IPS-NIHi11 (cell line): ENCODE results near the gene KCTD18.

Experiments used
- DNase-seq: peaks from one replicate; pipeline ENCODE4 v3.0.0; 2012; ENCODE audit warnings: mixed read lengths, low spot score

The KCTD18 gene

DNA sequence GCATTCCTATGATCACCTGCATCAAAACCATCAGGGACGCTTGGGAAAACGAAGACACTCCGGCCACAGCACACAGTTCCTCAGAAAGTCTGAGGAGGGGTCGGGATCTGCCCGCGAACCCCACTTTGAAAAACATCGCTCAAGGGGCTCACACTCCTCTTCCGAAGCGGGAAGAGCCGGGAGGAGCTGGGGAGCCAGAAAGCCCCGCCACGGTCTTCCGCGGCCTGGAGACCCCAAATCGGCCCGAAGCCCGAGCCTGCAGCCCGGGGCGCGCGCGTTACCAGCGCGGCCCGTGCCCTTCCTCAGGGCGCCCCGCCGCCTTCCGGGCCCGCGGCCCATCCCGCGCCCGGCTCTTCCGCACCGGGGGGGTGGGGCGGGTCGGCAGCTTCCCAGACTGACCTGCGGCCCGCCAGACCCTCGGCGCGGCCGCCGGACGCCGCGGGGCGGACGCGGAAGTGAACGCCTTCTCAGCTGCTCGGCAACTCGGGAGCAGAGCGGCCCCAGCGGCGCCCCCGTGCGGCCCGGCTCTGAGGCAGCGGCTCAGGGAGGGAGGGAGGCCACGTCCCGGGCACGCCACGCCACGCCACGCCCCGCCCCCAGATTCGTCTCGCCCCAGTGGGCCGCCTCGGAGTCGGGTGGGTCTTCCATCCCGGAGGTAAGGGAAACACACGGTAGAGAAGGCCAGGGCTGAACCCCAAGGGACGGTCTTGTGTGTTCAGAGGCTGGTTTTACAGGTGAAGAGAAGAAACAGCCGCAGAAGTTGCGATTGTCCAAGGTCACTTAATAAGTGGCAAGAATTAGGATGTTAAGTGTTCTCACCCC lies at the start of gene KCTD18:
TSS of gene KCTD18 (minus strand) at position 457 of the 822 bp plus-strand sequence. CDS start 3,052 bp downstream, outside the sequence.
- peak; percentile 98 for DNase-seq

DNA sequence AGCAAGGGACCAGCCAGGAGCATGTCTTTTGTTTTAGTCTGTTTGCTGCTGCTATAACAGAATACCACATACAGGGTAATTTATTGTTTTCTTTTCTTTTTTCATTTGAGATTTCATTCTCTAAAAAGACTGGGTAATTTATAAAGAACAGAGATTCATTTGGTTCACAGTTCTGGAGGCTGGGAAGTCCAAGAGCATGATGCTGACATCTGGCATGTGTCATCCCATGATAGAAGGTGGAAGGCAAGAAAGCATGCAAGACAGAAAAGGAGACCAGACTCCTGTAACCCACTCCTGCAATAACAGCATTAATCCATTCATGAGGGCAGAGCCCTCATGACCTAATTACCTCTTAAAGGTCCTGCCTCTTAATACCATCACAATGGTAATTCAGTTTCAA lies 30.9 kb upstream of the KCTD18 start:
- DNase-seq = no peak

DNA sequence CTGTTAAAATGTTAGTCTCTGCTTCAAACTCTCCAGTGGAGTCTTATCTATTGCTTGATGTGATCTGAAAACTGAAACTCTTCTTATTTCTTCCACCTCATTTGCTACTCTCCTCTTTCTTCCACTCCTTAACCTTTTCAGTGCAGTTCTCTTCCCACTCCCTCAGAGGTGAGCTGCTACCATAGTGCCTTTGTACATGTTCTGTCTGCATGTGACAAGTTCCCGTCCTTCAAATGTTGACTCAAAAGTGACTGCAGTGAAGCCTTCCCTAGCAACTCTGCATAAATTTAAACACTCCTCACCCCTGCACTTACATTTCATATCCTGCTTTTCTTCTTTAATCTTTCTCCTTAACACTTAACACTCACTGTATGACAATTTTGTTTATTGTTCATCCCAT lies 28.3 kb upstream of the KCTD18 start:
- DNase-seq = no peak

- DNase-seq = no peak
Observed at GRCh38 chr2:200534572-200534971, 24.7 kb upstream of the KCTD18 start.

DNA sequence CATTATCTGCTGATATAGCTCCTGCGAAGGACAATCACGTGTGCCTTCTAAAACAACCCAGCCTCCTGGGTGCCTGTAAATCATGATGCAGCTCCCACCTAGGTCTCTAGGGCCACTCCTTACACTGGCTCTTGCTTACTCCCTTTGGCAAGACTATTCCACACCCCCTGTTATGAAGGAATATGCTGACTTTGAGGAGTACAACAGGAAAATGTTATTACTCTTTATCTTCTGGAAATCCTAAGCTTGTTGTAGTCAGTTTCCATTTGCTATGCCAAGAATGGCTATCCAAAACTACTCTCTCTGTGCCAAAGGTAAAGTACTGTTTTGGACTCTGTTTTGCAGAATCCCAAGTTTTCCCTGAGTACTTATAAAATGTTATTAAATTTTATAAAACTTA lies 23.9 kb upstream of the KCTD18 start:
- DNase-seq = no peak

DNA sequence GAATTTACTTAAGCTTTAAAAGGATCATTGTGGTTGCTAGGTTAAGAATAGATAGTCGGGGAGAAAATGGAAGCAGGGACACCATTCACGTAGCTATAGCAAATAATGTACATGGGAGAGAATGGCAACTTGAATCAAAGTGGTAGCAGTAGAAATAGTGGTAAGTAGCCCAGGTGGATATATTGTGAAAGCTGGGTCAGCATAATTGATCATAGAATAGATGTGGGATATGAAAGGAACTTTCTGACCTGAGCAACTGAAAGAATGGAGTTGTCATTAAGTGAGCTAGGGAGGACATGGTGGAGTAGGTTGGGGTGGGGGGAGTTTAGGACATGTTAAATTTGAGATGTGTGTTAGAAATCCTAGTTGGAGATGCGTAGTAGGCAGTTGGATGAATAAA lies 18.4 kb upstream of the KCTD18 start:
- no peak for DNase-seq

DNA sequence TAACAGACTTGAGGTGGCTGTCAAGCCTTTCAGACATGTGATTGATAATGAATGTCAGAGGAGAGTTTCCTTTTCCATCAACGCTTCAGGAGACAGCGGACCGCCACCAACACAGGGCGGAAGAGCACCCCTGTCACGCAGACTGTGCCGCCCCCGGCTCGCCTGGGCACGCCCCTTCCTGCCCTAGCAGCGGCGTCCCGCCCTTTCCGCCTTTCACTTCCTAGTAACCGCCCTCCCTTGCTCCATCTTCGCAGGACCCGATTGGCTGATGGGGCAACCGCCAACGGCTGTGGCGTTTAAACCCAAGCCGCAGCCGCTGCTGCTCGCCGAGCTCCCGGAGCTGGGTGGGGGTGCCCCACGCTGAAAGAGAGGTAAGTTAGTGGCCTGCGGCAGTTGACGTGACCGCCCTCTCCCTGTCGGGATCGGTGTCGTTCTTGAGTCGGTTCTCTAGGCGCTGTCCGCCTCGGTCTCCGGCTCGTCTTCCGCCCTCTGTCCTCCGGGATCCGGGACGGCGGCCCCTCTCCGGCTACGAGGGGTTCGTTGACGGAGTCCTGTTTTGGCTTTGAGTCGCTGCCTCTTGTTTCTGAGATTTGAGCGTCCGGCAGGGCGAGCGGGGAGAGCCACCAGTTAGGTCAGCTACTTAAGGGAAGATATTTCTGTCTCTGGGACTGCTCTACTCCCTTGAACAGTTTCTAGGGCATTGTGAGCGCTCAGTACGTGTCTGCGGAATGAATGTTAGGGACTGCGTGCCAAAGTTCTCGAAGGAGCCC lies 16.2 kb upstream of the KCTD18 start, which contains the start of gene SGO2:
TSS of gene SGO2 (plus strand) at position 326 of the 770 bp plus-strand sequence. CDS start 6,769 bp downstream, outside the sequence.
- peak; percentile 98 for DNase-seq

- DNase-seq = no peak
Observed at GRCh38 chr2:200525551-200525881, 15.6 kb upstream of the KCTD18 start.

DNA sequence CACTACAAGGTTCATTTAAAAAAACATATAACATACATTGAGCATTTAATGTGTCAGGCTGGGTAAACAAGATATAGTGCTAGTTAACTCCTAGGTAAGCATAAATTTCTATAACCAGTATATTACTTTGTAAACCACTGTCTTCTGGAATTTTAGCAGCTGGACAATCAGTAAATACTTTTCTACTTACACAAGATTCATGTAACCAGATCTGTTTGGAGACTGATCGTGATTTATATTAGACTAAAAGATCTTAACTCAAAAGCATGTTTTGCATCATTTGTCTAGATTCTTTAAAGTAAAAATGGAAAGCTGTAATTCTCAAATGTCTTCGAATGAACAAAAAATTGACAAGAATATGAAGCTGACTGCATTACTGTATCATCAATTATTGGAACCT lies 15.2 kb upstream of the KCTD18 start:
- no peak for DNase-seq

DNA sequence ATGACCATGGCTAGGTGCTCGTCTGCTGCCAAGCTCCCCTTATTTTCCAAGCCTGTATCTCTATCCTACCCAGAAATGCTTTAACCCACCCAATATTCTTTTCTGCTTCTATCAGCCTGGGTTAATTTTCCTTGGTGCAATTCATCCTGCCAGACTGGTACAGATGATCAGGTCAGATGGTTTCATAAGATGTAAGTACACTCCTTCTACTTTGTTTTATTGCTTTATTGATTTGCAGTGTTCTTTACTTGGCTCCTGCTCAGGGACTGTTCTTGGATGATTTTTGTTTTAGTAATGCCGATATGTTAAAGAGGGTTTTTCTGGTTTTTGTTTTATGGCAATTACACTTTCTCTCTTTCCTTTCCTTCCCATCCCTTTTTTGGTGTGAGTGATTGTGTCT lies 13.7 kb upstream of the KCTD18 start:
- no peak for DNase-seq

DNA sequence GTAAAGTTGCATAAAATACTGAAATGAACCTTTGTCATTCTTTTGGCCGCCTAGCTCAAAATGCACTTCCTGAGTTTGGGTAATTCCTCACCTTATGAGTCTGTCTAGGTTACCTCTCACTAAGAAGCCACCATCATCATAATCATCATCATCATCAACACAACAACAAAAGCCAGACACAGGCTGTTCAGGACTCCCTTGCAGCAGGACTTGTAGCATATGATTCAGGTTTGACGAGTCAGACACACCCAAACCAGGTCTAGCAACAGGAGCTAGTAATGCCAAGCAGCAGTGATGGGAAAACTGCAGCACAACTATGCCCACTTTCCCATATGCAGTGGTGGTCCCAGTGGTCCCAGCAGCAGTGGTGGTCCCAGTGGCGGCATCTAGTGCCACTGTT lies 13.3 kb upstream of the KCTD18 start:
- no peak for DNase-seq

DNA sequence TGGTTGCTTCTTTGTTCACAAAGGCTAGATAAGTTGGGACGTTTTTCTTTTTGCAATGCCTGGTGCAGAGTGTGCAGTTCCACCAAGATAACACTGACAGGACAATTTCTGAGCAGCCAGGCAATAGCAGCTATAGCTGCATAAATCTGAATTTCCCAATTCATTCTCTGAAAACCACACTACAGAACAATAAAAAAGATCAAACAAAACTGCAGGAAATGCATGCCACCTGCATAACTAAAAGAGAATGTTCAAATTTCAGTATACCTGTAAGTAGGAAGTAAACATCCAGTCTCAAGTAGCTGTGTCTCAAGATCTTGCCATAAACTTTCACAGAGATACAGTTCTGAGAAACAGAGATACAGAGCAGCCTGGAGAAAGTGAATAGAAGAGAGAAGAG lies 5.3 kb upstream of the KCTD18 start:
- no peak for DNase-seq

DNA sequence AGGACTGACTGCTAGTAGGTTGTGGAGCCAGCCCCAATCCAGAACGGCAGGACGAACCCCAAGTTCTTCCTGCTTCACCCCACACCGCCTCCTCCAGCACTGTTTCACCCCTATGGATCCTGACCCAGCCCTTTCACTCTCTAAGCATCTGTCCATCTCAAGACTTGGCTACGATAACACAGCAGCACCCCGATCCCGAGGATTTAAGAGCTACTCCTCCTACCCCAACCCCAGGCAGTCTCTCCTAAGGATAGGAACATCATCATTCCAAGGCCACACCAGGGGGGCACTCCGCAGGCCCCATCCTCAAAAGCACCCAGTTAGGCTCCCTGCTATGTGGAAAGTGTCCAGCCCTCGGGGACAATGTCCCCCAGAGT lies 645 bp downstream of the KCTD18 start:
- peak; percentile 26 for DNase-seq

GRCh38 chr2:200507179-200507578 lies 2.7 kb downstream of the KCTD18 start:
- no peak for DNase-seq

GRCh38 chr2:200506679-200507078 lies 3.2 kb downstream of the KCTD18 start:
- DNase-seq = no peak

- no peak for DNase-seq
Observed at GRCh38 chr2:200502196-200502595, 7.7 kb downstream of the KCTD18 start.

DNA sequence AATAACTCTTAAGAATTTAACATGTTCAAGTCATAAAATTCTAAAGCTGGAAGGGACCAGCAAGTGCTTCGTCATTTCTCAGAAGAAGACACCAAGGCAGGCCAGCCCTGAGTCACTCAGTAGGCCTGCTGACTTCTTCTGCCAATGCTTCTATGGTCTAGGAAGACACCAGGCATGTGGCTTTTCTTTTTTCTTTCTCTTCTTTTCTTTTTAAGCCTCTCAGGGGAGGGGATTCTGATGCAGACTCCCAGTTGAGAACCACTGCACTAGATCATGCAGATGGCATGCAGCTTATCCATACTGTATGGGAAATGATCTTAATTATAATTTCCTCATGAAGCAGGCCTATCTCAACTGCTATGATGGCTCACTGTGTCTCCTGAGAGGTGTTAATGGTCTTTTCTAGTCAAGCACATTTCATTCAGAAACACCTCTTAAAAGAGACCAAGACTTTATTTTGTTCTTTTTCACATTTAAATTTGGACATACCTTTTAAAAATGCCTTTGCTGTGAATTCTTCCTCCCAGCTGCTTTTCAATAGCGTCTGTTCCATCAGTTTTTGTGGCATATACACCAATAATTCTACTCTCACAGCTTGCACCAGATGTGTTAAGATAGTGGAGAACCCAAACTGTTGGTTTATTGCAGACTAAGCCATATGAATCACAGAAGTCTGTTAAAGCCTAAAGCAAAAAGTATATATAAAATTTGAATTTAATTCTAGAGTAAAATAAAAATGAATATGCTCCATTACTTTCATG lies 11.3 kb downstream of the KCTD18 start:
- no peak for DNase-seq

DNA sequence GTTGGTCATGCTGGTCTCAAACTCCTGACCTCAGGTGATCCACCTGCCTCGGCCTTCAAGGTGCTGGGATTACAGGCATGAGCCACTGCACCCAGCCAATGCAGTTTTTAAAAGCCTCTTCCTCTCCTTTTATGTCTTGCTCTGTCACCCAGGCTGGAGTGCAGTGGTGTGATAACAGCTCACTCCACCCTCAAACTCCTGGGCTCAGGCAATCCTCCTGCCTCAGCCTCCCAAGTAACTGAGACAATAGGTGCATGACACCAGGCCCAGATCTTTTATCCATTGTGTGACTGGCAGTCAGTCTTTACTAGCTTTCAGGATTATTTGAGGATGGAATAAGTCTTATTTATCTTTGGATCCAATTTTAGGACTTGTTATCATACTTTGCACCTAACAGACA lies 13.2 kb downstream of the KCTD18 start:
- DNase-seq = no peak

GRCh38 chr2:200494048-200494447 lies 15.8 kb downstream of the KCTD18 start:
- DNase-seq = no peak

- no peak for DNase-seq
Observed at GRCh38 chr2:200492656-200493055, 17.2 kb downstream of the KCTD18 start.

DNA sequence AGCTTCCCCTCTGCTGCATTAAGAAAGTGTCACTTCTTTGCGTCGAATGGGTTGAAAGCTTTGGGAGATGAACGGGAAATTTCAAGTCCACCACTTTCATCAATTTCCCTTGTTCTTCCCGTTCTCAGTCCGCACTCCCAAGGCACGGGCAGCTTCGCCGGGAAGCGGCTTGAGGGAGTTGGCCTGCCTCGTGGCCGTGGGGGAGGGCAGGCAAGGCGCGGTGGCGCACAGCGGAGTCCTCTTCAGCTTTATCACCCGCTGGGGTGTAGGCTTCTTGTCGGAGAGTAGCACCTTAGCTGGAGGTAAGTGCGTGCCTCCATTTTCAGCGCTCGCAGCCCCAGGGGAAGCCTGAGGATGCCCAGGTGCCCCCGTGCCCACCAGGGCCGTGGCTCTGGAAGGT lies 19.9 kb downstream of the KCTD18 start:
- DNase-seq = no peak

GRCh38 chr2:200488169-200488568 lies 21.7 kb downstream of the KCTD18 start:
- DNase-seq = no peak

DNA sequence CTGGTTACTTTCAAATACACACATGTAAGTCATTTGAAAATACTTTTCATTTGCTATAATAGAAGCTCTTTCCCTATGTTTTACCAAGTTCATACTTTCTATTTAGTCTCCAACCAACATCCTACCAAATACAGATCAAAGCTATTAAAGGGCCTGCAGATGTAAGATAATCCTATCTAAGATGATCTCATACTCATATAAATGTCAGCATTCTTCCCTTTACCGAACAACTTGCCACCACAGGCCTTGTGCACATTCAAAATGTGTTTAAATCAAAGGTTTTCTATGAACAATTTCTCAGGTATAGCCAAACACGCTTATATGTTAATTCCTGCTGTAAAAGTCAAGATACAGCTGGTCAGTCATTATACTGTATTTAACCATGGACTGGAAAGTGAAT lies 23.3 kb downstream of the KCTD18 start:
- DNase-seq = no peak
